SK-N-SH (cell line): ENCODE results near the gene DLEC1.

Experiments used
- ELF1 ChIP-seq: IDR thresholded peaks from 2 replicates; pipeline ENCODE4 v1.4.0; 2012
- EZH2phosphoT487 ChIP-seq: fragments of 200-600 bp; sonication (generic); IDR thresholded peaks from 2 replicates; pipeline ENCODE4 v1.6.1; 2017; ENCODE audit warnings: low read depth, mixed run types, mild to moderate bottlenecking, antibody characterized with exemption, moderate library complexity, borderline replicate concordance
- FOXM1 ChIP-seq: IDR thresholded peaks from 2 replicates; pipeline ENCODE4 v1.4.0; 2012; ENCODE audit warnings: low read depth, mild to moderate bottlenecking
- GABPA ChIP-seq: IDR thresholded peaks from 2 replicates; pipeline ENCODE4 v1.4.0; 2012; ENCODE audit warnings: low read depth, mild to moderate bottlenecking
- POLR2AphosphoS5 ChIP-seq: IDR thresholded peaks from 2 replicates; pipeline ENCODE4 v1.6.1; 2012; ENCODE audit warnings: low read depth, low read length
- SIN3A ChIP-seq: IDR thresholded peaks from 2 replicates; pipeline ENCODE4 v1.6.1; 2012; ENCODE audit warnings: low read depth, mild to moderate bottlenecking, low read length, moderate library complexity, borderline replicate concordance
- TEAD4 ChIP-seq: IDR thresholded peaks from 2 replicates; pipeline ENCODE4 v1.4.0; 2012; ENCODE audit warnings: mild to moderate bottlenecking, borderline replicate concordance; ENCODE audit not compliant: insufficient read depth
- TF ChIP-seq, protein P1 (sequence below): fragments of 200-600 bp; sonication (generic); IDR thresholded peaks from 2 replicates; pipeline ENCODE4 v1.6.1; 2017; ENCODE audit warnings: antibody characterized with exemption, mild to moderate bottlenecking, moderate library complexity
- TF ChIP-seq, protein P2 (sequence below): IDR thresholded peaks from 2 replicates; pipeline ENCODE4 v1.4.0; 2012; ENCODE audit warnings: low read depth
- TF ChIP-seq, protein P3 (sequence below): IDR thresholded peaks from 2 replicates; pipeline ENCODE4 v1.6.1; 2012; ENCODE audit warnings: mild to moderate bottlenecking, low read depth, low read length, moderate library complexity

DNA sequence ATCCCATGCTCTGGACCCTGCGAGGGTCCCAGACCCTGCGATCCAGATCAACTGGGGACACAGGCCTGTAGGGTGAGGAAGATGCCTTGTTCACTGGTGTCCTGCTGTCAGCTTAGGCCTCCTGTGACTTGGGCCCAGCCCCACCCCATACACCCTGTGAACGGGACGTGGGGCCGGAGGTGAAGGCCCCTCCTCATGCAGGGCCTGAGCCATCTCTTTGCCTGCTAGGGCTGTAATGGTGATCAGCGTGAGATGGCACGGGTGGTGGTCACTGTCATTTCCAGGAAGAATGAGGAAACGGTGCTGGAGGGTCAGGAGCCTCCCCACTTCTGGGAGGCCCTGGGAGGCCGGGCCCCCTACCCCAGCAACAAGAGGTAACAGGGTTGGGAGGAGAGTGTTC lies 36.1 kb upstream of the DLEC1 start:
- no peak for TF ChIP-seq POLR2AphosphoS5
- TF ChIP-seq SIN3A: no peak
- TF ChIP-seq, protein P1, sequence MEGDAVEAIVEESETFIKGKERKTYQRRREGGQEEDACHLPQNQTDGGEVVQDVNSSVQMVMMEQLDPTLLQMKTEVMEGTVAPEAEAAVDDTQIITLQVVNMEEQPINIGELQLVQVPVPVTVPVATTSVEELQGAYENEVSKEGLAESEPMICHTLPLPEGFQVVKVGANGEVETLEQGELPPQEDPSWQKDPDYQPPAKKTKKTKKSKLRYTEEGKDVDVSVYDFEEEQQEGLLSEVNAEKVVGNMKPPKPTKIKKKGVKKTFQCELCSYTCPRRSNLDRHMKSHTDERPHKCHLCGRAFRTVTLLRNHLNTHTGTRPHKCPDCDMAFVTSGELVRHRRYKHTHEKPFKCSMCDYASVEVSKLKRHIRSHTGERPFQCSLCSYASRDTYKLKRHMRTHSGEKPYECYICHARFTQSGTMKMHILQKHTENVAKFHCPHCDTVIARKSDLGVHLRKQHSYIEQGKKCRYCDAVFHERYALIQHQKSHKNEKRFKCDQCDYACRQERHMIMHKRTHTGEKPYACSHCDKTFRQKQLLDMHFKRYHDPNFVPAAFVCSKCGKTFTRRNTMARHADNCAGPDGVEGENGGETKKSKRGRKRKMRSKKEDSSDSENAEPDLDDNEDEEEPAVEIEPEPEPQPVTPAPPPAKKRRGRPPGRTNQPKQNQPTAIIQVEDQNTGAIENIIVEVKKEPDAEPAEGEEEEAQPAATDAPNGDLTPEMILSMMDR: no peak
- no peak for TF ChIP-seq GABPA
- TF ChIP-seq TEAD4: no peak
- no peak for TF ChIP-seq FOXM1
- TF ChIP-seq, protein P2, sequence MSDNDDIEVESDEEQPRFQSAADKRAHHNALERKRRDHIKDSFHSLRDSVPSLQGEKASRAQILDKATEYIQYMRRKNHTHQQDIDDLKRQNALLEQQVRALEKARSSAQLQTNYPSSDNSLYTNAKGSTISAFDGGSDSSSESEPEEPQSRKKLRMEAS: no peak
- TF ChIP-seq ELF1: no peak
- no peak for TF ChIP-seq EZH2phosphoT487
- TF ChIP-seq, protein P3, sequence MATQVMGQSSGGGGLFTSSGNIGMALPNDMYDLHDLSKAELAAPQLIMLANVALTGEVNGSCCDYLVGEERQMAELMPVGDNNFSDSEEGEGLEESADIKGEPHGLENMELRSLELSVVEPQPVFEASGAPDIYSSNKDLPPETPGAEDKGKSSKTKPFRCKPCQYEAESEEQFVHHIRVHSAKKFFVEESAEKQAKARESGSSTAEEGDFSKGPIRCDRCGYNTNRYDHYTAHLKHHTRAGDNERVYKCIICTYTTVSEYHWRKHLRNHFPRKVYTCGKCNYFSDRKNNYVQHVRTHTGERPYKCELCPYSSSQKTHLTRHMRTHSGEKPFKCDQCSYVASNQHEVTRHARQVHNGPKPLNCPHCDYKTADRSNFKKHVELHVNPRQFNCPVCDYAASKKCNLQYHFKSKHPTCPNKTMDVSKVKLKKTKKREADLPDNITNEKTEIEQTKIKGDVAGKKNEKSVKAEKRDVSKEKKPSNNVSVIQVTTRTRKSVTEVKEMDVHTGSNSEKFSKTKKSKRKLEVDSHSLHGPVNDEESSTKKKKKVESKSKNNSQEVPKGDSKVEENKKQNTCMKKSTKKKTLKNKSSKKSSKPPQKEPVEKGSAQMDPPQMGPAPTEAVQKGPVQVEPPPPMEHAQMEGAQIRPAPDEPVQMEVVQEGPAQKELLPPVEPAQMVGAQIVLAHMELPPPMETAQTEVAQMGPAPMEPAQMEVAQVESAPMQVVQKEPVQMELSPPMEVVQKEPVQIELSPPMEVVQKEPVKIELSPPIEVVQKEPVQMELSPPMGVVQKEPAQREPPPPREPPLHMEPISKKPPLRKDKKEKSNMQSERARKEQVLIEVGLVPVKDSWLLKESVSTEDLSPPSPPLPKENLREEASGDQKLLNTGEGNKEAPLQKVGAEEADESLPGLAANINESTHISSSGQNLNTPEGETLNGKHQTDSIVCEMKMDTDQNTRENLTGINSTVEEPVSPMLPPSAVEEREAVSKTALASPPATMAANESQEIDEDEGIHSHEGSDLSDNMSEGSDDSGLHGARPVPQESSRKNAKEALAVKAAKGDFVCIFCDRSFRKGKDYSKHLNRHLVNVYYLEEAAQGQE: no peak
